GM12801 (cell line): ENCODE measurements around the gene ZCCHC7.

ENCODE experiments used
- CTCF ChIP-seq: IDR thresholded peaks from one replicate; pipeline ENCODE4 v1.5.1; 2011; ENCODE audit warnings: control low read depth; ENCODE audit not compliant: insufficient read length; ENCODE audit errors: extremely low read depth

ZCCHC7 gene

GRCh38 chr9:37229882-37230482 lies 109.6 kb downstream of the ZCCHC7 start:
- TF ChIP-seq CTCF = no peak

- TF ChIP-seq CTCF = no peak
Observed at GRCh38 chr9:37236822-37237221, 116.4 kb downstream of the ZCCHC7 start.

GRCh38 chr9:37238122-37238521 lies 117.7 kb downstream of the ZCCHC7 start:
- no peak for TF ChIP-seq CTCF

GRCh38 chr9:37239224-37239859 lies 119.0 kb downstream of the ZCCHC7 start:
- no peak for TF ChIP-seq CTCF

- no peak for TF ChIP-seq CTCF
Observed at GRCh38 chr9:37239921-37240320, 119.5 kb downstream of the ZCCHC7 start.

GRCh38 chr9:37241340-37241739 lies 121.0 kb downstream of the ZCCHC7 start:
- no peak for TF ChIP-seq CTCF

- TF ChIP-seq CTCF = no peak
Observed at GRCh38 chr9:37242089-37242488, 121.7 kb downstream of the ZCCHC7 start.
